Heart right ventricle (tissue), 16 donors: ENCODE measurements around the gene ATG101. TPM values are rescaled to one million over a fixed set of nuclear protein-coding genes. Genes with fewer than 3 reads are reported as not detected.
"Not testable (repeated sequence)": the region's sequence is repeated elsewhere in the genome, so short reads cannot be mapped to it uniquely, and the experiment has no call there.

Source experiments
- ATAC-seq, 8 donors: fragments of 200-7000 bp; cut with Tn5 transposase; one replicate each; pipeline ENCODE4 v1.9.1; 2020; ENCODE audit warnings: mild to moderate bottlenecking in 8 of 8, moderate library complexity in 8 of 8, moderate number of reproducible peaks in 1 of 8
- DNase-seq, 2 donors: peaks; one replicate each; pipeline ENCODE4 v3.0.0-alpha.2; 2020
- H3K27ac ChIP-seq, 10 donors: fragments of 200-600 bp; sonication (generic) in 2 of 10; one replicate each; pipeline versions ENCODE4 v1.5.0 to v1.8.0; 2020 to 2022; ENCODE audit warnings: mild to moderate bottlenecking in 3 of 10
- H3K27me3 ChIP-seq, 7 donors: fragments of 200-600 bp; one replicate each; pipeline ENCODE4 v1.8.0; 2021 to 2022; ENCODE audit warnings: mild to moderate bottlenecking in 2 of 7
- H3K36me3 ChIP-seq, 9 donors: fragments of 200-600 bp; sonication (generic) in 1 of 9; one replicate each; pipeline versions ENCODE4 v1.5.0 to v1.8.0; 2020 to 2022; ENCODE audit warnings: mild to moderate bottlenecking in 2 of 9
- H3K4me1 ChIP-seq, 9 donors: fragments of 200-600 bp; sonication (generic) in 1 of 9; one replicate each; pipeline versions ENCODE4 v1.5.0 to v1.8.0; 2020 to 2022; ENCODE audit warnings: mild to moderate bottlenecking in 4 of 9
- H3K4me3 ChIP-seq, 10 donors: fragments of 200-600 bp; sonication (generic) in 2 of 10; one replicate each; pipeline versions ENCODE4 v1.5.0 to v1.8.0; 2020 to 2022; ENCODE audit warnings: mild to moderate bottlenecking in 7 of 10, moderate library complexity in 2 of 10
- H3K9me3 ChIP-seq, 11 donors: fragments of 200-600 bp in 10 of 11; sonication (generic) in 2 of 11; one replicate each; pipeline versions ENCODE4 v1.5.0 to v1.8.0; 2013 to 2022; ENCODE audit warnings: mild to moderate bottlenecking in 2 of 11, control low read depth in 1 of 11, moderate library complexity in 1 of 11
- WGBS, 2 donors: extraction: QIAGEN DNeasy Blood & Tissue Kit; methylation state at CpG; one replicate each; pipeline ENCODE4 v1.1.7; 2013; ENCODE audit warnings: inconsistent platforms in 1 of 2; 5-methylcytosine and 5-hydroxymethylcytosine counted together
- intact Hi-C, 10 donors: fragments of 100-400 bp; cut with DNase I; formaldehyde crosslinking; loops; one replicate each; pipeline versions ENCODE4 v1.11.1 to v1.14.2; 2022
- polyA plus RNA-seq, 2 donors: library from polyadenylated mRNA; stranded (reverse); fragments of 200-250 nt; gene quantifications; one replicate each; pipeline ENCODE4 v1.2.3, GENCODE V29; 2013
- total RNA-seq, 10 donors: library from RNA; stranded (reverse); fragmentation: NEBNext Ultra II Directional in 3 of 10; extraction: Animal tissue kit (Norgen Biotek cat#: 25700) in 3 of 10; gene quantifications; one replicate each; pipeline versions ENCODE4 v1.2.1 to v1.2.4, GENCODE V29; 2021 to 2023
- TF ChIP-seq, protein P1 (sequence below), 9 donors: fragments of 200-600 bp; sonication (generic) in 2 of 9; IDR thresholded peaks; one replicate each; pipeline versions ENCODE4 v1.5.0 to v1.8.0; 2021 to 2022; ENCODE audit warnings: antibody characterized with exemption in 9 of 9, mild to moderate bottlenecking in 5 of 9, moderate library complexity in 1 of 9
- donor health status: Arrhythmogenic right ventricular cardiomyopathy.
- donor health status: ischemic (EF 13 %, LVEDD 7.1; RV severe dilation, severe dysfunction).
- donor health status: healthy with polysubstance abuse.
- donor health status: DM: no; HTN: yes; CAD: no.
- donor health status: DM: no; HTN: no; CAD: no.
- donor health status: ischemic (EF 25% LVEDD 6.9; RV normal size, moderate dysfunction).
- donor health status: ischemic (EF 25% LVEDD 5.7; RV mildly dilated, moderate dysfunction).
- donor health status: healthy.
- donor health status: DM: yes; HTN: yes; CAD: no.
- donor health status: Ischemic cardiomyopathy.
- donor health status: ischemic (EF 35%, LVEDD 5.7; RV mildly dilated, moderate dysfunction).
- donor health status: nonischemic (EF 11% LVEDD 7.7; RV severe dilation, severe dysfunction).
- donor health status: DM: yes; HTN: yes; CAD: no.
- donor health status: PGD.
- donor health status: ischemic (EF 29% LVEDD 5.4; RV normal size, mild dysfunction).
- donor health status: nonischemic (EF 23%, LVEDD 6.1; RV moderate dilation, normal function).

ATG101 gene
- total and polyA plus RNA-seq, 12 donors: 14.6 to 90.2 (median 22.2) TPM

DNA sequence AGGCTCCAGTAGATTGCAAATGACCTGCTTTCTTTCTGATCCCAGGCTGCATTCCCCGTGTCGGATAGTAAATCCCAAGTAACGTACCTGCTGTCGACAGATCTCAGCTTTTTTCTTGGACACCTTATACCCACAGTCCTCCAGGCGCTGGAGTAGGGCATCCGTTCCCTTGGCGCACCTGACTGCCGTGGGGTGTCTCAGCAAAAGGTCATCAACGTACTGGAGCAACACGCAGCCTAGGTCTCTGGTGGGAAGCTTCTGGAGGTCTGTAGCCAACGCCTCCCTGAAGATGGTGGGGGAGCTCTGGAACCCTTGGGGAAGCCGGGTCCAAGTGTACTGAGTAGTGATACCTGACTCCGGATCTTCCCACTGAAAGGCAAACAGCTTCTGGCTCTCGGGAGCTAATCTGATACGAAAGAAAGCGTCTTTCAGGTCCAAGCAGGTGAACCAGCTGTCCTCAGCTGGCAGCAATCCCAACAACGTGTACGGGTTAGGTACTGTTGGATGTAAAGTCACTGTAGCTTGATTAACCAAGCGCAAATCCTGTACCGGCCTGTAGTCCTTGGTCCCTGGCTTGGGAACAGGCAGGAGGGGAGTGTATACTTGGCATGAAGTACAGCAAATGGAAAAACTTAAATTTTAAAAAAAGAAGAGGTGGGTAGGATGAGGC lies 48.2 kb downstream of the ATG101 start:
- peaks cover 4 to 17% (median 11%) of the 10 kb centered on the region in 9 donors for H3K4me1 ChIP-seq
- not testable (repeated sequence) for H3K27ac ChIP-seq, ATAC-seq, H3K9me3 ChIP-seq, H3K36me3 ChIP-seq, H3K4me3 ChIP-seq, DNase-seq
- intact Hi-C loops: loop anchor here in 1 of 10 donors (5.0 kb wide), 1 partner anchor 121 kb away; no protein-coding TSS in a partner anchor
- peaks cover 0 to 41% (median 31%) of the 10 kb centered on the region in 7 donors for H3K27me3 ChIP-seq
- 89% methylated on average over 20 of the region's 20 CpGs for WGBS, 2 donors

DNA sequence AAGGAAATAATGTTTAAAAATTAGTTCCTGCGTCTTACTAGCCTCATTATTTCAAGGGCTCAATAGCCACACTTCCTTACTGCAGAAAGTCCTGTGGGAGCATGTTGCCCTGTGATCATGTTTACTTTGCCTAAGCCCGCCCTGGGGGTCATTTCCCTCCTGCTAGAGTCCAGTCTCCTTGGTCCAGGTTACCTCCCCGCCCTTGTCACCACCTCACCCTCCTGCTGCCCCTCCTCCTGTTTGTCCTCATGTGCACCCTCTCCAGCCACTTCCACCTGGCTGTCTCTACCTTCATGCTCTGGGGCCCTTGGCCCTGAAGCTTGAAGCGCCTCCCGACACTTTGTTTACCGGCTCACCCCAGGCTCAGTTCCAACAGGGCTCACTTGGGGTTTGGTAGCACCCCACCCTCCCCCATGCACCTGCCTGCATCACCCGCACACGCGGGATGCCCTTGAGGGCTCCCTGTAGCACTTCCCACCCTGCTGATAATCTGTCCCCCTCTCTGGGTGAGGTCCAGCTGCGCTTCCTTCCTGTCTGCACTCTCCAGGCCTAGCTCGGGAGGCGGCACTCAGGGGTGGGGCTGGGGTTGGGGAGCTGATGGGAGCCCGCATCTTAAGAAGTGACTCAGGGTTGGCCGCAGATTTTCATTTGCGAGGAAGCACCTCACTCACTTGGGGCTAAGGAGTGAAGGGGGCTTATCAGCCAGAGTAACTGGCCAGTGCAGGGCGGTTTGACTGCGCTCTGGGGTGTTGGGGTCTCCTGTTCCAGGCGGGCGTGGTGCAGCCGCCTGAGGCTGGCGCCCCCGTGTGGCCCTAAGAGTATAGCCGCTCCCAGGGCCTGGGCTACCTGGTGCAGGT lies 49.8 kb downstream of the ATG101 start:
- ATAC-seq: peak; percentile 44 to 82 (median 59)
- 23 to 24% methylated on average over 23 of the region's 23 CpGs for WGBS, 2 donors
- no peak overlapping the region for H3K4me3 ChIP-seq
- peaks cover 0 to 40% (median 28%) of the 10 kb centered on the region in 7 donors for H3K27me3 ChIP-seq
- H3K4me1 ChIP-seq: peaks cover 4 to 17% (median 11%) of the 10 kb centered on the region in 9 donors
- H3K36me3 ChIP-seq: no peaks in the 10 kb centered on the region
- no peak for DNase-seq
- TF ChIP-seq, protein P1, sequence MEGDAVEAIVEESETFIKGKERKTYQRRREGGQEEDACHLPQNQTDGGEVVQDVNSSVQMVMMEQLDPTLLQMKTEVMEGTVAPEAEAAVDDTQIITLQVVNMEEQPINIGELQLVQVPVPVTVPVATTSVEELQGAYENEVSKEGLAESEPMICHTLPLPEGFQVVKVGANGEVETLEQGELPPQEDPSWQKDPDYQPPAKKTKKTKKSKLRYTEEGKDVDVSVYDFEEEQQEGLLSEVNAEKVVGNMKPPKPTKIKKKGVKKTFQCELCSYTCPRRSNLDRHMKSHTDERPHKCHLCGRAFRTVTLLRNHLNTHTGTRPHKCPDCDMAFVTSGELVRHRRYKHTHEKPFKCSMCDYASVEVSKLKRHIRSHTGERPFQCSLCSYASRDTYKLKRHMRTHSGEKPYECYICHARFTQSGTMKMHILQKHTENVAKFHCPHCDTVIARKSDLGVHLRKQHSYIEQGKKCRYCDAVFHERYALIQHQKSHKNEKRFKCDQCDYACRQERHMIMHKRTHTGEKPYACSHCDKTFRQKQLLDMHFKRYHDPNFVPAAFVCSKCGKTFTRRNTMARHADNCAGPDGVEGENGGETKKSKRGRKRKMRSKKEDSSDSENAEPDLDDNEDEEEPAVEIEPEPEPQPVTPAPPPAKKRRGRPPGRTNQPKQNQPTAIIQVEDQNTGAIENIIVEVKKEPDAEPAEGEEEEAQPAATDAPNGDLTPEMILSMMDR (IDR thresholded peaks at IDR 0.05): peak; percentile 33 to 71 (median 60)
- no peaks in the 10 kb centered on the region for H3K9me3 ChIP-seq
- no peak overlapping the region for H3K27ac ChIP-seq
- intact Hi-C loops: loop anchor here in 8 of 10 donors (2.0 to 10.0 kb wide), 7 partner anchors 37 to 125 kb away; no protein-coding TSS in a partner anchor

- ATAC-seq (peak in 3 of 8 donors; percentile 1 to 5 (median 4)), DNase-seq (no peak)
- TF ChIP-seq, protein P1 (IDR thresholded peaks at IDR 0.05): no peak
- intact Hi-C loops: loop anchor here in 8 of 10 donors (2.0 to 10.0 kb wide), 6 partner anchors 39 to 126 kb away; no protein-coding TSS in a partner anchor
- WGBS, 2 donors: 65 to 75% methylated on average over 19 of the region's 19 CpGs
- Histone ChIP-seq H3K9me3 (no peaks in the 10 kb centered on the region), H3K36me3 (no peaks in the 10 kb centered on the region), H3K27ac (no peak overlapping the region), H3K27me3 (peaks cover 0 to 29% (median 15%) of the 10 kb centered on the region in 7 donors), H3K4me1 (peaks cover 11 to 29% (median 21%) of the 10 kb centered on the region in 9 donors), H3K4me3 (no peak overlapping the region)
These were observed 51.4 kb downstream of the ATG101 start for GRCh38 chr12:52120951-52121823.

DNA sequence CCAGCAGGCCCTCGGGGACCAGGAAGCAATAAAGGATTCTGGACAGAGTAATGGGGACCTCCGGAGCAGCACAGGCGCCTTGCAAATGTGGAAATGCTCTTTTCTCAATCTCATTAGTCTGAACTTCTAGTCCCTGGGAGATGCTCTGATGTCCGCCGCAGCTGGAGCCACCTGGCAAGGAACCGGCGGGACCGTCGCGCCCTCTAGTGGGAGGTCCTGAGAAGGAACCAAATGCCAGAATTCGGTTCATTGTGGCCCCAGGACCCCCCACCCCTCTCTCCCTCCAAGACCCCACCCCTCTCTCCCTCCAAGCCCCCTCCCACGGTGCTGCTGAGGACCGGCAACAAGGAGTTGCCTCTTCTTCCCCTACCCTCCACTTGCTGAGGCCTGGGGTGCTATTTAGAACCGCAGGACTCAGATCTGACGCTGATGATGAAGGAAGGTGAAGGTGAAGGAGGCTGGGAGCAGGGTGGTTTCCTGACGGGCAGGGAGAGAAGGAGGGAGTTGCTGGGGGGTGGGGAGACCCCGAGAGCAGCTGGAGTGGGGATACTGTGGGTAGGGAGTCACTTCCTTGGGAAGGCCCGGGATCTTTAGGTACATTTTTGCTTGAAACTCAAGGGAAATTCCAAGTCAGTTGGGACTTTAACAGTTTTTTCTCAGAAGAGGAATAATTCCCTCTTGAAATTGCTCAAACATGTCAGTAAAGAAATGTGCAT lies 52.2 kb downstream of the ATG101 start:
- ATAC-seq (peak in 7 of 8 donors; percentile 13 to 54 (median 28)), DNase-seq (peak; percentile 65 to 77)
- H3K36me3 ChIP-seq: no peaks in the 10 kb centered on the region
- H3K9me3 ChIP-seq: no peaks in the 10 kb centered on the region
- 15 to 16% methylated on average over 18 of the region's 18 CpGs for WGBS, 2 donors
- intact Hi-C loops: loop anchor here in 8 of 10 donors (2.0 to 10.0 kb wide), 6 partner anchors 40 to 127 kb away; no protein-coding TSS in a partner anchor
- H3K4me3 ChIP-seq: no peak overlapping the region
- no peak overlapping the region for H3K27ac ChIP-seq
- TF ChIP-seq, protein P1 (IDR thresholded peaks at IDR 0.05): peak; percentile 67 to 85 (median 81)
- H3K27me3 ChIP-seq: peaks cover 0 to 29% (median 14%) of the 10 kb centered on the region in 7 donors
- H3K4me1 ChIP-seq: peaks cover 14 to 35% (median 25%) of the 10 kb centered on the region in 9 donors
